K562 (cell line): ENCODE data around the gene MEIKIN. TPM values are rescaled to one million over a fixed set of nuclear protein-coding genes. Genes with fewer than 3 reads are reported as not detected.

Experiments used
- ATAC-seq: fragments of 200-7000 bp; cut with Tn5 transposase; 3 replicates; pipeline ENCODE4 v1.9.1; 2020; ENCODE audit warnings: moderate library complexity
- BruUV-seq: library from RNA; stranded (reverse); fragments of 400-500 nt; replicated peaks from 2 replicates; lab custom pipeline; 2021; lab: Mats Ljungman, UMichigan
- CTCF ChIA-PET: fragments of 300-600 bp; formaldehyde crosslinking; extraction: SDS; loops from one replicate; lab custom pipeline; 2021; ENCODE audit warnings: low intra/inter-chr PET ratio; lab: Yijun Ruan, JAX
- POLR2A ChIA-PET: fragments of 300-600, 350-650 bp; sonication (Branson Sonifier 250); formaldehyde crosslinking; extraction: SDS; loops from one replicate; lab custom pipeline; 2021; ENCODE audit warnings: antibody characterized with exemption, inconsistent platforms; lab: Yijun Ruan, JAX
- DNase-seq, 4 experiments: peaks; one replicate each; pipeline versions ENCODE4 v3.0.0 to v3.0.0-alpha.2; 2011 to 2018; ENCODE audit warnings: low spot score in 3 of 4, mixed read lengths in 3 of 4; ENCODE audit errors: extremely low read depth in 1 of 4
- FAIRE-seq: peaks from 2 replicates; lab custom pipeline; 2011; peaks lifted over from hg19 to GRCh38; lab: Jason Lieb, UNC
- H2AFZ ChIP-seq: 2 replicates; pipeline ENCODE4 v1.6.0; 2011; ENCODE audit warnings: low read depth, low read length, control low read depth, inconsistent platforms
- H3K27ac ChIP-seq: fragments of 200-600 bp; 3 replicates; pipeline ENCODE4 v1.8.0; 2011; ENCODE audit warnings: low read depth, mild to moderate bottlenecking, control low read depth, inconsistent platforms, low read length, moderate library complexity, mixed read lengths; ENCODE audit errors: extremely low read depth
- H3K27me3 ChIP-seq, 2 experiments: fragments of 300-600 bp in 1 of 2; 2 replicates in 1 of 2; 3 replicates in 1 of 2; pipeline versions ENCODE4 v1.6.0 to v1.8.0; 2011; ENCODE audit warnings: inconsistent platforms in 2 of 2, low read length in 2 of 2, mild to moderate bottlenecking in 1 of 2, mixed read lengths in 1 of 2, moderate library complexity in 1 of 2; ENCODE audit not compliant: control insufficient read depth in 2 of 2, insufficient read depth in 2 of 2
- H3K36me3 ChIP-seq: fragments of 300-600 bp; 3 replicates; pipeline ENCODE4 v1.8.0; 2011; ENCODE audit warnings: mild to moderate bottlenecking, low read length, inconsistent platforms; ENCODE audit not compliant: control insufficient read depth, insufficient read depth
- H3K4me1 ChIP-seq, 2 experiments: fragments of 200-600 bp in 1 of 2; replicated peaks in 1 of 2; 2 replicates in 1 of 2; 3 replicates in 1 of 2; pipeline versions ENCODE4 v1.5.1 to v1.8.0; 2011; ENCODE audit warnings: inconsistent platforms in 2 of 2, low read length in 2 of 2, mild to moderate bottlenecking in 1 of 2, mixed read lengths in 1 of 2, moderate library complexity in 1 of 2; ENCODE audit not compliant: control insufficient read depth in 2 of 2, insufficient read depth in 2 of 2
- H3K4me2 ChIP-seq: 2 replicates; pipeline ENCODE4 v1.6.1; 2011; ENCODE audit warnings: low read length, control low read depth, inconsistent platforms, mixed read lengths; ENCODE audit not compliant: insufficient read depth
- H3K4me3 ChIP-seq: fragments of 200-600 bp; sonication (generic), shearing (Covaris generic); 2 replicates; pipeline ENCODE4 v1.5.1; 2016; ENCODE audit warnings: control low read depth, inconsistent platforms
- H3K79me2 ChIP-seq: fragments of 200-600 bp; 3 replicates; pipeline ENCODE4 v1.8.0; 2011; ENCODE audit warnings: low read length, inconsistent platforms; ENCODE audit not compliant: control insufficient read depth, insufficient read depth
- H3K9ac ChIP-seq, 2 experiments: 2 replicates each; pipeline versions ENCODE4 v1.6.0 to v1.6.1; 2011; ENCODE audit warnings: low read depth in 2 of 2, low read length in 2 of 2, control low read depth in 1 of 2, inconsistent platforms in 1 of 2, mild to moderate bottlenecking in 1 of 2, mixed read lengths in 1 of 2; ENCODE audit not compliant: insufficient read depth in 1 of 2
- H3K9me1 ChIP-seq: one replicate; pipeline ENCODE4 v1.6.0; 2011; ENCODE audit warnings: inconsistent platforms, mild to moderate bottlenecking, low read length, moderate library complexity; ENCODE audit not compliant: control insufficient read depth, insufficient read depth
- H3K9me3 ChIP-seq: replicated peaks from 2 replicates; pipeline ENCODE4 v1.5.1; 2011; ENCODE audit warnings: low read depth, low read length, inconsistent platforms; ENCODE audit not compliant: control insufficient read depth, insufficient read depth
- H4K20me1 ChIP-seq: replicated peaks from 2 replicates; pipeline ENCODE4 v1.6.1; 2011; ENCODE audit warnings: low read length, inconsistent platforms, mixed read lengths; ENCODE audit not compliant: control insufficient read depth, insufficient read depth
- AFF4 ChIP-seq: sonication (generic); formaldehyde crosslinking; IDR thresholded peaks from 2 replicates; pipeline ENCODE4 v1.8.0; 2023; ENCODE audit warnings: mild to moderate bottlenecking, missing genetic modification reagents
- EP400 ChIP-seq: fragments of 450-650 bp; IDR thresholded peaks from 2 replicates; pipeline ENCODE4 v1.6.1; 2017; ENCODE audit warnings: antibody characterized with exemption, mild to moderate bottlenecking, moderate library complexity
- GABPB2 ChIP-seq: fragments of 250-450 bp; sonication (Bioruptor Pico); conservative IDR thresholded peaks from 2 replicates; pipeline ENCODE4 v1.5.1; 2021; ENCODE audit warnings: mild to moderate bottlenecking
- HEY1 ChIP-seq: fragments of 250-450 bp; sonication (Bioruptor Pico); IDR thresholded peaks from 2 replicates; pipeline ENCODE4 v1.5.0; 2020; ENCODE audit warnings: mild to moderate bottlenecking, moderate library complexity, borderline replicate concordance
- JUN ChIP-seq, 2 experiments: sonication (generic) in 1 of 2; formaldehyde crosslinking in 1 of 2; IDR thresholded peaks; 2 replicates each; pipeline versions ENCODE4 v1.6.1 to v1.8.0; 2012 to 2022; ENCODE audit warnings: borderline replicate concordance in 2 of 2, mild to moderate bottlenecking in 2 of 2, improper control_type of control experiment in 1 of 2, low read depth in 1 of 2, low read length in 1 of 2, missing genetic modification reagents in 1 of 2
- MAFK ChIP-seq: IDR thresholded peaks from 2 replicates; pipeline ENCODE4 v1.6.1; 2011; ENCODE audit warnings: low read length, improper control_type of control experiment
- NFIC ChIP-seq: fragments of 450-650 bp; IDR thresholded peaks from 2 replicates; pipeline ENCODE4 v1.6.1; 2017; ENCODE audit warnings: mild to moderate bottlenecking, inconsistent platforms
- ZNF12 ChIP-seq: sonication (generic); formaldehyde crosslinking; IDR thresholded peaks from 2 replicates; pipeline ENCODE4 v1.4.0; 2020; ENCODE audit warnings: mild to moderate bottlenecking, missing genetic modification reagents
- WGBS: fragments of 100-300 bp; shearing (Covaris generic); methylation state at CpG from one replicate; pipeline ENCODE4 v1.1.6; 2016; ENCODE audit warnings: low coverage, mixed read lengths; ENCODE audit not compliant: insufficient coverage; ENCODE audit errors: missing lambda C conversion rate; 5-methylcytosine and 5-hydroxymethylcytosine counted together
- in situ Hi-C: fragments of 300-500 bp; cut with MboI; formaldehyde crosslinking; loops from 4 replicates; pipeline ENCODE4 v1.15.0; 2018; ENCODE audit warnings: inconsistent platforms, mixed read lengths
- intact Hi-C: fragments of 100-400 bp; cut with micrococcal nuclease; formaldehyde crosslinking; loops from 2 replicates; pipeline ENCODE4 v1.14.2; 2022
- polyA plus RNA-seq, 8 experiments: library from polyadenylated mRNA; depleted of rRNA in 4 of 8; stranded (reverse) in 5 of 8; unstranded in 3 of 8; fragments of >200 nt; fragmentation: Nextera tagmentation in 2 of 8; fragmentation: Illumina TruSeq in 1 of 8; extraction: Ambion mirVana in 2 of 8; extraction: Trizol in 1 of 8; gene quantifications; 2 replicates each; pipeline versions ENCODE4 v1.2.1 to v1.2.3, GENCODE V29; 2011 to 2014; ENCODE audit warnings: inconsistent platforms in 1 of 8, missing spikeins in 1 of 8
- total RNA-seq, 7 experiments: library from RNA; depleted of rRNA in 6 of 7; stranded (reverse); fragments of >200 nt in 6 of 7; fragmentation: Illumina TruSeq in 2 of 7; extraction: Trizol in 2 of 7; gene quantifications; 2 replicates each; pipeline versions ENCODE4 v1.2.1 to v1.2.3, GENCODE V29; 2011 to 2021; ENCODE audit warnings: low replicate concordance in 1 of 7
- TF ChIP-seq, protein P1 (sequence below): fragments of 250-450 bp; sonication (Bioruptor Pico); IDR thresholded peaks from 2 replicates; pipeline ENCODE4 v1.4.0; 2020; ENCODE audit warnings: mild to moderate bottlenecking, moderate library complexity

Gene MEIKIN
- total and polyA plus RNA-seq, 9 of the 15 experiments (the other 6 are each of a cell fraction or from before 2014, with no cell fraction given), result 0.18 TPM; not detected in 8

DNA sequence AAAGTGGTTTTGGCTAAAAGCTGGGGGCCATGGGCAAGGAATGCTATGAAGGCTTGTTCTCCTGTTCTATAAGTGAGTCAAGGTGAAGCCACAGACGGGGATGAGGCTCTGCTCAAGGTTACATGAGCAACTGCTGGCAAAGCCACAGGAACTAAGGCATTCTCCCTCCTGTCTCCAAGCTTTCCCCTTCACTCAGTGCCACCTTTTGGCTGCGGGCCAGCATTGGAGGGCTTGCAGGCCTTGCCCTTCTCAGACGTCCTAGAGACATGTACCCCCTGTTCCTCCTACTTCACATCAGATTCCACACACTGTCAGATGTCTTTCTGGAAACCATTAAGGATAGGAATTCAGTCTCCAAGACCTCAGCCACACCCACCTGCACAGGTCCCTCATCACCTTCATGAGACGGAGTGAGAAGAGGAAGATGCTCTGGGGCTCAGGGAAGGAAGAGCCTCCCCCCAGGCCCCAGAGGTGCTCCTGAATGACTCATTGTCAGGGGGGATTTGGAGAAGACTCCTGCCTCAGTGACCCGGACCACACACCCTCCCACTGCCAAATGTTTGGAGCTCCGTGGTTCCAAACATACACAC is 20.5 kb upstream of the MEIKIN start:
- no TSS peak for BruUV-seq
- WGBS, result 7% methylated on average over 6 of the region's 6 CpGs
- Histone ChIP-seq H3K36me3 (no peaks in the 10 kb centered on the region), H4K20me1 (no peaks in the 10 kb centered on the region), H3K9me1 (no peaks in the 10 kb centered on the region), H3K27ac (no peak overlapping the region), H3K27me3 (no peaks in the 10 kb centered on the region; a peak in 1 of 5 replicates), H3K4me1 (no peaks in the 10 kb centered on the region), H3K9ac (no peak overlapping the region), H3K4me2 (no peak overlapping the region), H2AFZ (no peak overlapping the region), H3K4me3 (no peak overlapping the region), H3K79me2 (no peaks in the 10 kb centered on the region), H3K9me3 (no peaks in the 10 kb centered on the region)
- no peak for DNase-seq
- ChIA-PET CTCF (no interaction called here), POLR2A (interaction anchor here (0.6 kb wide), 1 partner anchor 35 kb away, joined by 3 read pairs; no protein-coding TSS in a partner anchor)
- FAIRE-seq, result no peak
- TF ChIP-seq JUN (IDR thresholded peaks at IDR 0.05; ENCODE audit: borderline replicate concordance, low read depth, low read length) (no peak), JUN (CRISPR knock-in tag; IDR thresholded peaks at IDR 0.05; ENCODE audit: borderline replicate concordance) (no peak), NFIC (peak; percentile 68)
- intact Hi-C loops (no loop called here), in situ Hi-C loops (no loop called here)
- ATAC-seq, result no peak

GRCh38 chr5:131959906-131960305 is 14.4 kb upstream of the MEIKIN start:
- ATAC-seq (peak; percentile 63; the same call in 2 of the 3 replicates), FAIRE-seq (peak; percentile 57), DNase-seq (peak in 1 of 4 experiments; percentile 13)
- Histone ChIP-seq H3K4me2 (no peak overlapping the region), H3K36me3 (no peaks in the 10 kb centered on the region), H4K20me1 (no peaks in the 10 kb centered on the region), H3K27ac (no peak overlapping the region), H3K9me3 (no peaks in the 10 kb centered on the region), H3K4me1 (no peaks in the 10 kb centered on the region), H3K4me3 (no peak overlapping the region), H2AFZ (0 out of 2 replicates have a peak overlapping the region, but pooled peaks have one; percentile 23), H3K27me3 (no peaks in the 10 kb centered on the region; a peak in 1 of 5 replicates), H3K79me2 (no peaks in the 10 kb centered on the region), H3K9me1 (no peaks in the 10 kb centered on the region), H3K9ac (no peak overlapping the region)
- BruUV-seq, result no TSS peak
- WGBS, result 26% methylated on average over 3 of the region's 3 CpGs
- ChIA-PET POLR2A (interaction anchor here (1.1 kb wide), 1 partner anchor 10 kb away, joined by 3 read pairs; no protein-coding TSS in a partner anchor), CTCF (no interaction called here)
- intact Hi-C loops, result no loop called here
- in situ Hi-C loops, result no loop called here
- TF ChIP-seq EP400, result no peak
- TF ChIP-seq GABPB2, result no peak
- no peak for TF ChIP-seq ZNF12 (CRISPR knock-in tag)
- TF ChIP-seq HEY1 (CRISPR knock-in tag), result no peak
- no peak for TF ChIP-seq AFF4 (CRISPR knock-in tag)
- TF ChIP-seq MAFK, result no peak
- TF ChIP-seq, protein P1, sequence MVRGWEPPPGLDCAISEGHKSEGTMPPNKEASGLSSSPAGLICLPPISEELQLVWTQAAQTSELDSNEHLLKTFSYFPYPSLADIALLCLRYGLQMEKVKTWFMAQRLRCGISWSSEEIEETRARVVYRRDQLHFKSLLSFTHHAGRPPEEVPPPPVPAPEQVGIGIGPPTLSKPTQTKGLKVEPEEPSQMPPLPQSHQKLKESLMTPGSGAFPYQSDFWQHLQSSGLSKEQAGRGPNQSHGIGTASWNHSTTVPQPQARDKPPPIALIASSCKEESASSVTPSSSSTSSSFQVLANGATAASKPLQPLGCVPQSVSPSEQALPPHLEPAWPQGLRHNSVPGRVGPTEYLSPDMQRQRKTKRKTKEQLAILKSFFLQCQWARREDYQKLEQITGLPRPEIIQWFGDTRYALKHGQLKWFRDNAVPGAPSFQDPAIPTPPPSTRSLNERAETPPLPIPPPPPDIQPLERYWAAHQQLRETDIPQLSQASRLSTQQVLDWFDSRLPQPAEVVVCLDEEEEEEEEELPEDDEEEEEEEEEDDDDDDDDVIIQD (CRISPR knock-in tag), result no peak
